Kidney epithelial cell (primary cell): ENCODE measurements around the gene SLC25A41. TPM values are rescaled to one million over a fixed set of nuclear protein-coding genes. Genes with fewer than 3 reads are reported as not detected.

Experiments
- DNase-seq: peaks from one replicate; pipeline ENCODE4 v3.0.0-alpha.2; 2010; ENCODE audit warnings: low read depth
- H3K27me3 ChIP-seq: 2 replicates; pipeline ENCODE4 v1.6.0; 2011; ENCODE audit warnings: low read length; ENCODE audit not compliant: control insufficient read depth, insufficient read depth
- H3K36me3 ChIP-seq: 2 replicates; pipeline ENCODE4 v1.5.1; 2011; ENCODE audit warnings: low read length; ENCODE audit not compliant: control insufficient read depth, insufficient read depth
- H3K4me3 ChIP-seq: 2 replicates; pipeline ENCODE4 v1.5.1; 2011; ENCODE audit warnings: low read depth, mild to moderate bottlenecking, control low read depth, low read length
- total RNA-seq: library from RNA; depleted of rRNA; stranded (reverse); fragments of >200 nt; gene quantifications from 2 replicates; pipeline ENCODE4 v1.2.3, GENCODE V29; 2015
- TF ChIP-seq, protein P1 (sequence below): IDR thresholded peaks from 2 replicates; pipeline ENCODE4 v1.5.1; 2011; ENCODE audit warnings: mild to moderate bottlenecking, moderate library complexity, low read length, control low read depth, inconsistent platforms; ENCODE audit not compliant: insufficient read depth, poor library complexity, severe bottlenecking

Gene SLC25A41
- total RNA-seq, 1 donor from 2014 or later, result not detected

DNA sequence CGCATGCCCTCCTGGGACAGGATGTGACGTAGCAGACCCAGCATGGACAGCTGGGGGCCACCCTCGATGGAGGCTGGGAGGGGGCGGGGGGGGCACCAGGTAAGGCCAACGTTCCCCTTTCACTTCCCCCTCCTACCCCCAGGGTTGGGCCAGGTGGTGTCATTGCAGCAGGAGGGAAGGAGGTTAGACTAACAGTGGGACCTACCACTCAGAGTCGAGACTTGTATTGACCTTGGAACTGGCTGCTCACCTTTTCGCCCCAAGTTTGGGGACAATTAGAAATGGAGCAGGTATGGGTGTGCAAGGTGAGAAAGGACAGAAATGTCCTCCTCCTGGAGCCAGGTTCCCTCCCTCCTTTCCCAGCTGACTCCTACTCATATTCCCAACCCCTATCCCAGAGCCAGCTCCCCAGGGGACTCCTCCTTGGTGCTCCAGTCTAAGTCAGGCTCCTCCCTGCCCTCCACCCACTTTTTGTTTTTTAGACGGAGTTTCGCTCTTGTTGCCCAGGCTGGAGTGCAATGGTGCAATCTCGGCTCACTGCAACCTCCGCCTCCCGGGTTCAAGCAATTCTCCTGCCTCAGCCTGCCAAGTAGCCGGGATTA is 8.6 kb upstream of the SLC25A41 start:
- TF ChIP-seq, protein P1, sequence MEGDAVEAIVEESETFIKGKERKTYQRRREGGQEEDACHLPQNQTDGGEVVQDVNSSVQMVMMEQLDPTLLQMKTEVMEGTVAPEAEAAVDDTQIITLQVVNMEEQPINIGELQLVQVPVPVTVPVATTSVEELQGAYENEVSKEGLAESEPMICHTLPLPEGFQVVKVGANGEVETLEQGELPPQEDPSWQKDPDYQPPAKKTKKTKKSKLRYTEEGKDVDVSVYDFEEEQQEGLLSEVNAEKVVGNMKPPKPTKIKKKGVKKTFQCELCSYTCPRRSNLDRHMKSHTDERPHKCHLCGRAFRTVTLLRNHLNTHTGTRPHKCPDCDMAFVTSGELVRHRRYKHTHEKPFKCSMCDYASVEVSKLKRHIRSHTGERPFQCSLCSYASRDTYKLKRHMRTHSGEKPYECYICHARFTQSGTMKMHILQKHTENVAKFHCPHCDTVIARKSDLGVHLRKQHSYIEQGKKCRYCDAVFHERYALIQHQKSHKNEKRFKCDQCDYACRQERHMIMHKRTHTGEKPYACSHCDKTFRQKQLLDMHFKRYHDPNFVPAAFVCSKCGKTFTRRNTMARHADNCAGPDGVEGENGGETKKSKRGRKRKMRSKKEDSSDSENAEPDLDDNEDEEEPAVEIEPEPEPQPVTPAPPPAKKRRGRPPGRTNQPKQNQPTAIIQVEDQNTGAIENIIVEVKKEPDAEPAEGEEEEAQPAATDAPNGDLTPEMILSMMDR, result no peak
- no peak for DNase-seq
- Histone ChIP-seq H3K4me3 (no peak overlapping the region), H3K36me3 (no peaks in the 10 kb centered on the region), H3K27me3 (peaks cover 2% of the 10 kb centered on the region)

DNA sequence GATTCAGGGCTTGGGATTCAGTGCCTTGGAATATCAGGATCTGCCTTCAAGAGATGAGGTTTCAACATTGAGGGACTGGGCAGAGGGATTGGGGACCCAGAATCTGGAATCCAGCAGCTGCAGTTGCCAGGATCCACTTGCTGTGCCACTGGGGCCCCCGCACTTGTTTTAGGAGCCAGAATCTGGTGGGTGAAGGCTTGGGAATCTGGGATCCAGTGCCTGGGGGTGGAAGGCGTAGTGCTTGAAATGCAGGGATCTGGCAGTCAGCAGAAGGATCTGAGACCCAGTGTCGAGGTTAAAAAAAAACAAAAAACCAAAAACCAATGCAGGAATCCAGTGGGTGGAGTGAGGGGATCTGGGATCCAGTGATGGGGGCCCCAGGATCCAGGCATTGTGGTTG is 7.3 kb upstream of the SLC25A41 start:
- H3K27me3 ChIP-seq, result peaks cover 2% of the 10 kb centered on the region
- no peak for DNase-seq
- no peaks in the 10 kb centered on the region for H3K36me3 ChIP-seq
- H3K4me3 ChIP-seq, result no peak overlapping the region
- TF ChIP-seq, protein P1, result no peak

DNA sequence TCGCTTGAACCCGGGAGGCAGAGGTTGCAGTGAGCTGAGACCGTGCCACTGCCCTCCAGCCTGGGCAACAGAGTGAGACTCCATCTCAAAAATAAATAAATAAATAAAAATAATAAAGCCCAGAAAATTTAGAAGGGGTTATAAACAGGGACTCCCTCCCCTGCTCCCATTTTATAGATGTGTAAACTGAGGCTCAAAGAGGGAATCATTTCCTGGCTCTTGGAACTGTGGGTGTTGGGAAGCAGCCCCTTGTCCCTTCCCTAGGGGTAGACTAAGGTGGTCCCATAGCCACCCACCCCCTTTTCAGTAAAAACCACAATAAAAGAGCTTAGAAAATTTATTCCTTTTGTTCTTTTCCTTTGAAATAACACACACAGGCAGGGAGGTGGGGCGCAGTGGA is 6.2 kb upstream of the SLC25A41 start:
- H3K4me3 ChIP-seq, result no peak overlapping the region
- H3K36me3 ChIP-seq, result no peaks in the 10 kb centered on the region
- peaks cover 2% of the 10 kb centered on the region for H3K27me3 ChIP-seq
- TF ChIP-seq, protein P1, result no peak
- DNase-seq, result no peak

DNA sequence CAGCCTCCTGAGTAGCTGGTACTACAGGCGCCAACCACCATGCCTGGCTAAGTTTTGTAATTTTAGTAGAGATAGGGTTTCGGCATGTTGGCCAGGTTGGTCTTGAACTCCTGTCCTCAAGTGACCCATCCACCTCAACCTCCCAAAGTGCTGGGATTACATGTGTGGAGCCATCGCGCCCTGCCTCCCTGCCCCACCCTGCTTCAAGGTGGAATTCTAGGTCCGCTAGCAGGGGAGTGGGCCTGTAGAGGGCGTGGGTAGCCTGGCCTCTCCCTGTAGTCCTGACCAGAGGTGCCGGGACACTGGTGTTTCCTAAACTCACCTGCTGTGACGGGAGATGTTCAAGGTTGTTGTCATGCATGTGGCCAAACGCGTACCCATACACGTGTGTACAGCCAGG is 398 bp downstream of the SLC25A41 start:
- TF ChIP-seq, protein P1, result no peak
- peaks cover 7% of the 10 kb centered on the region for H3K27me3 ChIP-seq
- H3K36me3 ChIP-seq, result no peaks in the 10 kb centered on the region
- no peak overlapping the region for H3K4me3 ChIP-seq
- no peak for DNase-seq

DNA sequence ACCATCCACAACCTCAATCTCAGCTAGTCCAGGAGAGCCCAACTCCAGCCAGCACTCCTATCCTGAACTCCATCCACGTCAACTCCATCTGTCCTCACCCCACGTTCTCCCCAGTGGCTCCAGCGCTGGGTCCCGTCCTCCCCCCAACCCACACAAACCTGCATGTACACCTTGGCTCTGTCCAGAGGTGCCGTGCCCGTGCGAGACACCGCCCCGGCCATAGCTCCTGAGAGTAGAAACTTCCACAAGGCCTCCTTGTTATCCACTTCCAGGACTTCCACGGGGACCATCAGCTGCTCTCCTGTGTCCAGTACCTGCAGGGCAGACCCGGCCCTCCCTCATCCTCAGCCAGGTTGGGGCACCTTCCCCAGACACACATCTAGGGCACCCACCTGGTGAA is 1.7 kb downstream of the SLC25A41 start:
- H3K27me3 ChIP-seq, result peaks cover 7% of the 10 kb centered on the region
- DNase-seq, result no peak
- no peak overlapping the region for H3K4me3 ChIP-seq
- no peaks in the 10 kb centered on the region for H3K36me3 ChIP-seq
- TF ChIP-seq, protein P1, result no peak
